IPS-20b (cell line): ENCODE data around the gene IFNA5.

Source experiments
- H3K27ac ChIP-seq: one replicate; pipeline ENCODE4 v1.5.1; 2013; ENCODE audit warnings: low read length
- H3K27me3 ChIP-seq: 2 replicates; pipeline ENCODE4 v1.6.1; 2013; ENCODE audit warnings: mild to moderate bottlenecking, low read length, inconsistent platforms; ENCODE audit not compliant: insufficient read depth
- H3K36me3 ChIP-seq: 2 replicates; pipeline ENCODE4 v1.6.1; 2013; ENCODE audit warnings: low read depth, mild to moderate bottlenecking, inconsistent platforms, low read length, moderate library complexity; ENCODE audit not compliant: insufficient read depth
- H3K4me1 ChIP-seq: 2 replicates; pipeline ENCODE4 v1.6.1; 2013; ENCODE audit warnings: mild to moderate bottlenecking, control low read depth, inconsistent platforms, low read length, moderate library complexity; ENCODE audit not compliant: insufficient read depth
- H3K4me3 ChIP-seq: 2 replicates; pipeline ENCODE4 v1.5.1; 2013; ENCODE audit warnings: mild to moderate bottlenecking, low read length, inconsistent platforms
- H3K9ac ChIP-seq: 2 replicates; pipeline ENCODE4 v1.6.1; 2013; ENCODE audit warnings: low read depth, mild to moderate bottlenecking, inconsistent platforms, low read length, moderate library complexity
- H3K9me3 ChIP-seq: 2 replicates; pipeline ENCODE4 v1.6.1; 2013; ENCODE audit warnings: mild to moderate bottlenecking, low read depth, low read length, inconsistent platforms; ENCODE audit not compliant: insufficient read depth

Gene IFNA5

GRCh38 chr9:21286659-21287058, 18.5 kb downstream of the IFNA5 start:
- H3K27ac ChIP-seq = no peak overlapping the region

GRCh38 chr9:21286099-21286498, 19.0 kb downstream of the IFNA5 start:
- H3K36me3 ChIP-seq = no peaks in the 10 kb centered on the region
- no peaks in the 10 kb centered on the region for H3K4me1 ChIP-seq
- no peaks in the 10 kb centered on the region for H3K9me3 ChIP-seq
- H3K4me3 ChIP-seq = no peak overlapping the region
- no peak overlapping the region for H3K27ac ChIP-seq
- H3K27me3 ChIP-seq = no peaks in the 10 kb centered on the region; the same call in 1 of the 2 replicates
- H3K9ac ChIP-seq = no peak overlapping the region

More at GRCh38 chr9:21286659-21287058, 18.5 kb downstream of the IFNA5 start:
- H3K9me3 ChIP-seq = no peaks in the 10 kb centered on the region
- no peaks in the 10 kb centered on the region; the same call in 1 of the 2 replicates for H3K27me3 ChIP-seq
- H3K9ac ChIP-seq = no peak overlapping the region
- H3K4me1 ChIP-seq = no peaks in the 10 kb centered on the region
- H3K4me3 ChIP-seq = no peak overlapping the region
- no peaks in the 10 kb centered on the region for H3K36me3 ChIP-seq

GRCh38 chr9:21281275-21281674, 23.8 kb downstream of the IFNA5 start:
- H3K27me3 ChIP-seq = peaks cover 8% of the 10 kb centered on the region; the same call in 1 of the 2 replicates
- H3K27ac ChIP-seq = no peak overlapping the region
- no peaks in the 10 kb centered on the region for H3K9me3 ChIP-seq
- no peak overlapping the region for H3K9ac ChIP-seq
- no peaks in the 10 kb centered on the region for H3K36me3 ChIP-seq
- H3K4me3 ChIP-seq = no peak overlapping the region
- no peaks in the 10 kb centered on the region for H3K4me1 ChIP-seq

GRCh38 chr9:21268347-21268657, 36.8 kb downstream of the IFNA5 start:
- Histone ChIP-seq H3K36me3 (no peaks in the 10 kb centered on the region), H3K9ac (no peak overlapping the region), H3K4me1 (no peaks in the 10 kb centered on the region), H3K4me3 (no peak overlapping the region), H3K27me3 (peaks cover 77% of the 10 kb centered on the region), H3K27ac (no peak overlapping the region), H3K9me3 (no peaks in the 10 kb centered on the region; the same call in 1 of the 2 replicates)

GRCh38 chr9:21267485-21268346, 37.4 kb downstream of the IFNA5 start:
- Histone ChIP-seq H3K4me3 (no peak overlapping the region), H3K4me1 (no peaks in the 10 kb centered on the region), H3K27me3 (peaks cover 82% of the 10 kb centered on the region), H3K27ac (no peak overlapping the region), H3K9ac (no peak overlapping the region), H3K9me3 (no peaks in the 10 kb centered on the region; the same call in 1 of the 2 replicates), H3K36me3 (no peaks in the 10 kb centered on the region)

- H3K9me3 ChIP-seq = no peaks in the 10 kb centered on the region; the same call in 1 of the 2 replicates
- no peak overlapping the region for H3K9ac ChIP-seq
- peaks cover 90% of the 10 kb centered on the region for H3K27me3 ChIP-seq
- H3K27ac ChIP-seq = no peak overlapping the region
- no peaks in the 10 kb centered on the region for H3K36me3 ChIP-seq
- H3K4me1 ChIP-seq = no peaks in the 10 kb centered on the region
- no peak overlapping the region for H3K4me3 ChIP-seq
Measured at GRCh38 chr9:21266733-21267484, 38.2 kb downstream of the IFNA5 start.

GRCh38 chr9:21265421-21266189, 39.5 kb downstream of the IFNA5 start:
- Histone ChIP-seq H3K9ac (no peak overlapping the region), H3K9me3 (no peaks in the 10 kb centered on the region; the same call in 1 of the 2 replicates), H3K36me3 (no peaks in the 10 kb centered on the region), H3K4me3 (no peak overlapping the region), H3K27ac (no peak overlapping the region), H3K4me1 (no peaks in the 10 kb centered on the region), H3K27me3 (peaks cover 96% of the 10 kb centered on the region)

GRCh38 chr9:21255538-21256212, 49.4 kb downstream of the IFNA5 start:
- no peak overlapping the region for H3K27ac ChIP-seq
- H3K27me3 ChIP-seq = peaks cover 14% of the 10 kb centered on the region; the same call in 1 of the 2 replicates
- peaks cover 14% of the 10 kb centered on the region for H3K9me3 ChIP-seq
- H3K9ac ChIP-seq = no peak overlapping the region
- H3K36me3 ChIP-seq = no peaks in the 10 kb centered on the region
- H3K4me3 ChIP-seq = no peak overlapping the region
- 0 out of 2 replicates have a peak, but pooled peaks cover 5% of the 10 kb centered on the region for H3K4me1 ChIP-seq
